K562 (cell line): ENCODE measurements around the gene MCAM. TPM values are rescaled to one million over a fixed set of nuclear protein-coding genes. Genes with fewer than 3 reads are reported as not detected.

ENCODE experiments used
- ATF7 ChIP-seq: fragments of 450-650 bp; IDR thresholded peaks from 2 replicates; pipeline ENCODE4 v1.7.1; 2014; ENCODE audit warnings: mild to moderate bottlenecking, moderate library complexity
- CHD7 ChIP-seq: fragments of 200-600 bp; sonication (generic); IDR thresholded peaks from one replicate; pipeline ENCODE4 v1.6.1; 2012; ENCODE audit warnings: mild to moderate bottlenecking, low read depth, low read length, inconsistent platforms
- ETV6 ChIP-seq, 3 experiments: fragments of 150-350 bp in 1 of 3; sonication (generic) in 1 of 3; formaldehyde crosslinking in 1 of 3; IDR thresholded peaks; 2 replicates each; pipeline versions ENCODE4 v1.6.1 to v1.8.0; 2014 to 2022; ENCODE audit warnings: borderline replicate concordance in 2 of 3, low read depth in 2 of 3, antibody characterized with exemption in 1 of 3, low read length in 1 of 3, mild to moderate bottlenecking in 1 of 3, missing genetic modification reagents in 1 of 3
- FOSL1 ChIP-seq: fragments of 200-800 bp; sonication (Bioruptor generic); conservative IDR thresholded peaks from 2 replicates; pipeline ENCODE4 v1.6.1; 2016; ENCODE audit warnings: missing genetic modification characterization, missing compliant biosample characterization
- GTF2F1 ChIP-seq: IDR thresholded peaks from 2 replicates; pipeline ENCODE4 v1.6.1; 2011; ENCODE audit warnings: low read depth, low read length, improper control_type of control experiment
- HMG20A ChIP-seq: fragments of 450-650 bp; formaldehyde crosslinking; conservative IDR thresholded peaks from 2 replicates; pipeline ENCODE4 v1.4.0; 2020; ENCODE audit warnings: mild to moderate bottlenecking, mixed read lengths
- HMGN3 ChIP-seq: IDR thresholded peaks from 2 replicates; pipeline ENCODE4 v1.6.1; 2011; ENCODE audit warnings: borderline replicate concordance, low read depth, mild to moderate bottlenecking, mixed read lengths, low read length; ENCODE audit not compliant: insufficient read length; ENCODE audit errors: extremely low read depth
- KDM4B ChIP-seq, 2 experiments: fragments of 450-650 bp in 1 of 2; sonication (generic) in 1 of 2; IDR thresholded peaks; 2 replicates each; pipeline ENCODE4 v1.6.1; 2016 to 2017; ENCODE audit warnings: borderline replicate concordance in 2 of 2, antibody characterized with exemption in 1 of 2, low read depth in 1 of 2, mild to moderate bottlenecking in 1 of 2
- MECOM ChIP-seq: fragments of 250-450 bp; sonication (Bioruptor Pico); IDR thresholded peaks from 2 replicates; pipeline ENCODE4 v1.8.0; 2022; ENCODE audit warnings: inconsistent platforms
- MEF2D ChIP-seq: conservative IDR thresholded peaks from 2 replicates; pipeline ENCODE4 v1.6.1; 2016; ENCODE audit warnings: low read depth, missing genetic modification characterization, missing compliant biosample characterization
- RUNX1 ChIP-seq: sonication (generic); IDR thresholded peaks from 2 replicates; pipeline ENCODE4 v1.6.1; 2016; ENCODE audit warnings: antibody characterized with exemption, low read depth
- ZFP36 ChIP-seq: fragments of 150-350 bp; IDR thresholded peaks from 2 replicates; pipeline ENCODE4 v1.6.1; 2018; ENCODE audit warnings: low read length, low read depth; ENCODE audit not compliant: partially characterized antibody
- ZNF121 ChIP-seq: sonication (generic); formaldehyde crosslinking; conservative IDR thresholded peaks from 2 replicates; pipeline ENCODE4 v1.8.0; 2022; ENCODE audit warnings: missing genetic modification reagents
- ZNF23 ChIP-seq: fragments of 250-450 bp; sonication (Bioruptor Pico); IDR thresholded peaks from 2 replicates; pipeline ENCODE4 v1.4.0; 2020; ENCODE audit warnings: mild to moderate bottlenecking
- ZNF324 ChIP-seq: fragments of 250-450 bp; sonication (Bioruptor Pico); IDR thresholded peaks from 2 replicates; pipeline ENCODE4 v1.4.0; 2020; ENCODE audit warnings: mild to moderate bottlenecking
- ZNF584 ChIP-seq: fragments of 200-800 bp; sonication (Bioruptor generic); IDR thresholded peaks from 2 replicates; pipeline ENCODE4 v1.6.1; 2016; ENCODE audit warnings: low read depth, mild to moderate bottlenecking, missing genetic modification characterization, missing compliant biosample characterization
- ZSCAN32 ChIP-seq: fragments of 450-650 bp; formaldehyde crosslinking; IDR thresholded peaks from 2 replicates; pipeline ENCODE4 v1.4.0; 2020; ENCODE audit warnings: mild to moderate bottlenecking, moderate library complexity
- polyA plus RNA-seq, 8 experiments: library from polyadenylated mRNA; depleted of rRNA in 4 of 8; stranded (reverse) in 5 of 8; unstranded in 3 of 8; fragments of >200 nt; fragmentation: Nextera tagmentation in 2 of 8; fragmentation: Illumina TruSeq in 1 of 8; extraction: Ambion mirVana in 2 of 8; extraction: Trizol in 1 of 8; gene quantifications; 2 replicates each; pipeline versions ENCODE4 v1.2.1 to v1.2.3, GENCODE V29; 2011 to 2014; ENCODE audit warnings: inconsistent platforms in 1 of 8, missing spikeins in 1 of 8
- total RNA-seq, 7 experiments: library from RNA; depleted of rRNA in 6 of 7; stranded (reverse); fragments of >200 nt in 6 of 7; fragmentation: Illumina TruSeq in 2 of 7; extraction: Trizol in 2 of 7; gene quantifications; 2 replicates each; pipeline versions ENCODE4 v1.2.1 to v1.2.3, GENCODE V29; 2011 to 2021; ENCODE audit warnings: low replicate concordance in 1 of 7

Gene MCAM
- total and polyA plus RNA-seq, 9 of the 15 experiments (the other 6 are each of a cell fraction or from before 2014, with no cell fraction given), result 14.7 to 118 (median 53.6) TPM

- no peak for TF ChIP-seq ZNF121 (CRISPR knock-in tag)
- no peak for TF ChIP-seq MEF2D (tag)
- TF ChIP-seq CHD7, result no peak
- peak; percentile 26; the same call in 1 of the 2 replicates for TF ChIP-seq GTF2F1
- no peak for TF ChIP-seq ETV6 (IDR thresholded peaks at IDR 0.05; ENCODE audit: borderline replicate concordance in 1 of 2, low read depth in 2 of 2, low read length in 1 of 2)
- no peak for TF ChIP-seq ETV6 (CRISPR knock-in tag; IDR thresholded peaks at IDR 0.05; ENCODE audit: borderline replicate concordance)
- 0 out of 2 replicates have a peak, but pooled peaks have one; percentile 24 for TF ChIP-seq FOSL1 (tag)
- peak; percentile 62 for TF ChIP-seq ATF7
- no peak for TF ChIP-seq RUNX1
- no peak for TF ChIP-seq ZSCAN32 (CRISPR knock-in tag)
- no peak for TF ChIP-seq ZNF324 (CRISPR knock-in tag)
- no peak for TF ChIP-seq MECOM (CRISPR knock-in tag)
- TF ChIP-seq ZNF23 (CRISPR knock-in tag), result no peak
- TF ChIP-seq ZNF584 (CRISPR knock-in tag), result no peak
- TF ChIP-seq ZFP36, result no peak
- no peak for TF ChIP-seq HMGN3
- no peak for TF ChIP-seq HMG20A
- TF ChIP-seq KDM4B (IDR thresholded peaks at IDR 0.05; ENCODE audit: borderline replicate concordance in 2 of 2, low read depth in 1 of 2), result no peak
These were observed 17.4 kb upstream of the MCAM start, which contains the start of gene RNF26 (continued) for GRCh38 chr11:119334174-119334930.
